GM23248 (cell line): Measurements from ENCODE around the gene SELENOT. TPM values are rescaled to one million over a fixed set of nuclear protein-coding genes. Genes with fewer than 3 reads are reported as not detected.

Experiments
- DNase-seq: peaks from one replicate; pipeline ENCODE4 v3.0.0-alpha.2; 2015
- H2AFZ ChIP-seq: fragments of 200-600 bp; sonication (generic); 2 replicates; pipeline ENCODE4 v1.6.1; 2016; ENCODE audit warnings: antibody characterized with exemption
- H3F3A ChIP-seq: fragments of 200-600 bp; sonication (generic); 2 replicates; pipeline ENCODE4 v1.6.1; 2016; ENCODE audit warnings: mild to moderate bottlenecking, antibody characterized with exemption, mixed run types; ENCODE audit not compliant: insufficient read depth
- H3K27ac ChIP-seq: fragments of 200-600 bp; sonication (generic); 2 replicates; pipeline ENCODE4 v1.5.1; 2016; ENCODE audit warnings: mild to moderate bottlenecking
- H3K27me3 ChIP-seq: fragments of 200-600 bp; sonication (generic); replicated peaks from 2 replicates; pipeline ENCODE4 v1.6.1; 2016; ENCODE audit warnings: mild to moderate bottlenecking; ENCODE audit not compliant: insufficient read depth
- H3K36me3 ChIP-seq: fragments of 200-600 bp; sonication (generic); 2 replicates; pipeline ENCODE4 v1.6.1; 2016; ENCODE audit warnings: low read depth, mild to moderate bottlenecking
- H3K4me1 ChIP-seq: fragments of 200-600 bp; sonication (generic); 2 replicates; pipeline ENCODE4 v1.6.1; 2016; ENCODE audit warnings: mild to moderate bottlenecking; ENCODE audit not compliant: insufficient read depth
- H3K4me2 ChIP-seq: fragments of 200-600 bp; sonication (generic); one replicate; pipeline ENCODE4 v1.6.1; 2016; ENCODE audit warnings: mild to moderate bottlenecking; ENCODE audit not compliant: unreplicated experiment
- H3K4me3 ChIP-seq: fragments of 200-600 bp; sonication (generic); 2 replicates; pipeline ENCODE4 v1.5.1; 2016; ENCODE audit warnings: mild to moderate bottlenecking
- H3K79me2 ChIP-seq: fragments of 200-600 bp; sonication (generic); 2 replicates; pipeline ENCODE4 v1.6.1; 2016; ENCODE audit warnings: mild to moderate bottlenecking; ENCODE audit not compliant: insufficient read depth
- H3K9ac ChIP-seq: fragments of 200-600 bp; sonication (generic); 2 replicates; pipeline ENCODE4 v1.6.1; 2016; ENCODE audit warnings: mild to moderate bottlenecking
- H3K9me2 ChIP-seq: fragments of 200-600 bp; sonication (generic); 2 replicates; pipeline ENCODE4 v1.6.1; 2016; ENCODE audit warnings: mixed run types, mild to moderate bottlenecking, moderate library complexity; ENCODE audit not compliant: insufficient read depth
- H3K9me3 ChIP-seq: fragments of 200-600 bp; sonication (generic); one replicate; pipeline ENCODE4 v1.6.1; 2017; ENCODE audit warnings: low read depth
- H4K20me1 ChIP-seq: fragments of 200-600 bp; sonication (generic); 2 replicates; pipeline ENCODE4 v1.6.0; 2016; ENCODE audit not compliant: insufficient read depth
- EZH2 ChIP-seq: fragments of 200-600 bp; sonication (generic); IDR thresholded peaks from 2 replicates; pipeline ENCODE4 v1.6.1; 2018; ENCODE audit warnings: antibody characterized with exemption, mild to moderate bottlenecking; ENCODE audit not compliant: insufficient read depth, poor library complexity, severe bottlenecking
- EZH2phosphoT487 ChIP-seq: fragments of 200-600 bp; sonication (generic); IDR thresholded peaks from 2 replicates; pipeline ENCODE4 v1.6.1; 2018; ENCODE audit warnings: antibody characterized with exemption, moderate library complexity, mild to moderate bottlenecking, low read depth; ENCODE audit not compliant: insufficient read depth
- WGBS, 2 experiments: methylation state at CpG; one replicate each; pipeline ENCODE4 v1.1.6; 2015 to 2017; ENCODE audit warnings: low lambda C conversion rate in 2 of 2, low coverage in 1 of 2; ENCODE audit errors: missing lambda C conversion rate in 2 of 2; 5-methylcytosine and 5-hydroxymethylcytosine counted together
- in situ Hi-C: fragments of 300-500 bp; cut with MboI; formaldehyde crosslinking; loops from 2 replicates; pipeline ENCODE4 v1.15.0; 2020
- polyA plus RNA-seq: library from polyadenylated mRNA; unstranded; fragments of >200 nt; fragmentation: Nextera tagmentation; extraction: Ambion mirVana; gene quantifications from 2 replicates; pipeline ENCODE4 v1.2.1, GENCODE V29; 2016
- total RNA-seq: library from RNA; depleted of rRNA; stranded (reverse); fragments of >200 nt; shearing (Covaris generic); gene quantifications from 2 replicates; pipeline ENCODE4 v1.2.3, GENCODE V29; 2014

Gene SELENOT
- total and polyA plus RNA-seq, 2 experiments from 2014 or later: 179 to 187 TPM

DNA sequence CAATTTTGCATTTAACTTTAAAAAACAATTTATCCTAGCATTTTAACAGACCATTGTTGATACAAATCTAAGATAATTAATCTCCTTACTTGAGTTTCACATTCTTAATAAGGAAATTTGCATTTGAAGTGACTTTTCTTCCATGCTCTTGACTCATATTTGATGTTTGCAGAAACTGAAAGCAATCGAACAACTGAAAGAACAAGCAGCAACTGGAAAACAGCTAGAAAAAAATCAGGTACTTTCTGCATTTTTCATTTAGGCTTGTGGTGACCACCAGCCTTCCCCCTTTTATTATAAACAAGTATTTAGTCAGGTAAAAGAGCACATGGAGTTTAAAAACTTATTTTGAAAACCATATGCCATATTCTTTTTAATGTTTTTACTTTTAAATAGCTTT is 20.1 kb upstream of the SELENOT start:
- Histone ChIP-seq H3K4me2 (no peak overlapping the region), H3F3A (peaks cover 19% of the 10 kb centered on the region; the same call in 1 of the 2 replicates), H3K9ac (no peak overlapping the region), H3K27me3 (no peaks in the 10 kb centered on the region), H3K79me2 (peaks cover 19% of the 10 kb centered on the region), H3K9me2 (no peaks in the 10 kb centered on the region), H3K9me3 (no peaks in the 10 kb centered on the region), H2AFZ (no peak overlapping the region), H3K4me3 (no peak overlapping the region), H4K20me1 (no peaks in the 10 kb centered on the region), H3K36me3 (peaks cover 44% of the 10 kb centered on the region), H3K27ac (no peak overlapping the region), H3K4me1 (no peaks in the 10 kb centered on the region)
- in situ Hi-C loops: no loop called here
- WGBS, 2 experiments: 20 to 22% methylated on average over 1 of the region's 1 CpG
- no peak for DNase-seq
- TF ChIP-seq EZH2 (no peak), EZH2phosphoT487 (no peak)

DNA sequence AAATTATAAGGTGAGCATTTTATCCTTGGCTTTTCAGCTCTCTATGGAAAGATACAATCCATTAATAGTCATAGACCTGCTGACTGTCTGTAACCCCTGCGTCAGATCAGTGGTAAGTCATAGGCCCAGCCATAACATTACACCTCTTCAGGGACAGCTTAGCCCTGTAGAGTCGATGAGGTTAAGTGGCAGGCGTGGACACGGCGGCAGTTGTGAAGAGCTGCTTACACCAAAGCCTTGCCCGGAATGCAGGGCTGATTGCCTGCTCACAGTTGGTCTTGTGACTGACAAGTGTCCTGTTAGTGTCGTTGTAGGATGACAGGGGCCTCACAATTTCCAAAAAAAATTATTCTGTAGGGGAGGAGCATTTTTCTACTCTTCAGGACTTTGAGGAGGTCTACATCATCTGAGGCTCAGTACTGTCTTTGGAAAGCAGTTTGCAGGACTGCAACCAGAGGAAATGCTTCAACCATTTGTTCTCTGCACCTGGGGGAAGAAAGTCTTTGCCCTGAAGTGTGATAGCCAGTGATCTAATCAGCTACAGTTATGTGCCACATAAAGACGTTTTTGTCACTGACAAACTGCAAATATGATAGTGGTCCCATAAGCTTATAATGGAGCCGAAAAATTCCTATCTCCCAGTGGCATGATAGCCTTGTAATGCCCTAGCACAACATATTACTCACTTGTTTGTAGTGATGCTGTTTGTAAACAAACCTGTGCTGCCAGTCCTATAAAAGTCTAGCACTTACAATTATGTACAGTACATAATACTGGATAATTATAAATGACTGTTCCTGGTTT is 14.9 kb upstream of the SELENOT start:
- Histone ChIP-seq H3K9me3 (no peaks in the 10 kb centered on the region), H3K79me2 (no peaks in the 10 kb centered on the region; the same call in 1 of the 2 replicates), H3K4me2 (no peak overlapping the region), H4K20me1 (no peaks in the 10 kb centered on the region), H3K4me3 (no peak overlapping the region), H3K36me3 (peaks cover 25% of the 10 kb centered on the region), H3K9ac (no peak overlapping the region), H3K27ac (no peak overlapping the region), H2AFZ (no peak overlapping the region), H3K4me1 (no peaks in the 10 kb centered on the region), H3K9me2 (no peaks in the 10 kb centered on the region), H3F3A (peaks cover 15% of the 10 kb centered on the region; the same call in 1 of the 2 replicates), H3K27me3 (no peaks in the 10 kb centered on the region)
- 55 to 56% methylated on average over 9 of the region's 9 CpGs for WGBS, 2 experiments
- no peak for DNase-seq
- in situ Hi-C loops: no loop called here
- TF ChIP-seq EZH2phosphoT487 (no peak), EZH2 (no peak)

DNA sequence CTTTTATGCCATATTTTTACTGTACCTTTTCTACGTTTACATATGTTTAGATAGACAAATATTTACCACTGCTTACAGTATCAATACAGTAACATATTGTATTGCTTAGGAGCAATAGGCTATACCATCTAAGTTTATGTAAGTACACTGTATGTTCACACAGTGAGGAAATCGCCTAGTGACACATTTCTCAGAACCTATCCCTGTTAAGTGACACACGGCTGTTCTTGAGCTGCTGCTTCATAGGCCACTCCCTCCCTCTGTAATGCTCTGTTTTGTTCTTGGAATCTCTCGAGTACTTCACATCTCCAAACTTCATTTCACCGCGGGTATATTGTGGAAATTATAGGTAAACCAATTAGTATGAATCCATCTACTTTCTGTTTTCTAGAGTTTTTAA is 13.4 kb upstream of the SELENOT start:
- peaks cover 10% of the 10 kb centered on the region for H3K36me3 ChIP-seq
- no peak overlapping the region for H3K4me3 ChIP-seq
- H3K9me3 ChIP-seq: no peaks in the 10 kb centered on the region
- H3K27me3 ChIP-seq: no peaks in the 10 kb centered on the region
- H3K9me2 ChIP-seq: no peaks in the 10 kb centered on the region
- H3K4me2 ChIP-seq: no peak overlapping the region
- in situ Hi-C loops: no loop called here
- peaks cover 15% of the 10 kb centered on the region; the same call in 1 of the 2 replicates for H3F3A ChIP-seq
- H3K27ac ChIP-seq: no peak overlapping the region
- no peaks in the 10 kb centered on the region for H4K20me1 ChIP-seq
- no peak overlapping the region for H2AFZ ChIP-seq
- H3K4me1 ChIP-seq: no peaks in the 10 kb centered on the region
- H3K79me2 ChIP-seq: no peaks in the 10 kb centered on the region; the same call in 1 of the 2 replicates
- no peak for TF ChIP-seq EZH2phosphoT487
- TF ChIP-seq EZH2: no peak
- no peak overlapping the region for H3K9ac ChIP-seq
- peak; percentile 37 for DNase-seq
- WGBS, 2 experiments: 63 to 68% methylated on average over 6 of the region's 6 CpGs

GRCh38 chr3:150594150-150594549 is 9.0 kb upstream of the SELENOT start:
- H4K20me1 ChIP-seq: no peaks in the 10 kb centered on the region
- H3K9ac ChIP-seq: no peak overlapping the region
- H3K36me3 ChIP-seq: no peaks in the 10 kb centered on the region
- H3K9me2 ChIP-seq: no peaks in the 10 kb centered on the region
- no peak overlapping the region for H2AFZ ChIP-seq
- DNase-seq: no peak
- H3K4me2 ChIP-seq: no peak overlapping the region
- H3K4me3 ChIP-seq: no peak overlapping the region
- in situ Hi-C loops: no loop called here
- H3K79me2 ChIP-seq: peaks cover 22% of the 10 kb centered on the region
- WGBS, 2 experiments: 78 to 85% methylated on average over 4 of the region's 4 CpGs
- TF ChIP-seq EZH2 (no peak), EZH2phosphoT487 (no peak)
- no peaks in the 10 kb centered on the region for H3K27me3 ChIP-seq
- no peak overlapping the region for H3K27ac ChIP-seq
- H3K4me1 ChIP-seq: peaks cover 9% of the 10 kb centered on the region
- peaks cover 6% of the 10 kb centered on the region for H3F3A ChIP-seq
- no peaks in the 10 kb centered on the region for H3K9me3 ChIP-seq
